Measurements from ENCODE around the gene OSBP. TPM values are rescaled to one million over a fixed set of nuclear protein-coding genes. Genes with fewer than 3 reads are reported as not detected.
"Not testable (repeated sequence)": the region's sequence is repeated elsewhere in the genome, so short reads cannot be mapped to it uniquely, and the experiment has no call there.

Gene OSBP
- total RNA-seq, 1 donor from 2014 or later = 43.4 TPM

DNA sequence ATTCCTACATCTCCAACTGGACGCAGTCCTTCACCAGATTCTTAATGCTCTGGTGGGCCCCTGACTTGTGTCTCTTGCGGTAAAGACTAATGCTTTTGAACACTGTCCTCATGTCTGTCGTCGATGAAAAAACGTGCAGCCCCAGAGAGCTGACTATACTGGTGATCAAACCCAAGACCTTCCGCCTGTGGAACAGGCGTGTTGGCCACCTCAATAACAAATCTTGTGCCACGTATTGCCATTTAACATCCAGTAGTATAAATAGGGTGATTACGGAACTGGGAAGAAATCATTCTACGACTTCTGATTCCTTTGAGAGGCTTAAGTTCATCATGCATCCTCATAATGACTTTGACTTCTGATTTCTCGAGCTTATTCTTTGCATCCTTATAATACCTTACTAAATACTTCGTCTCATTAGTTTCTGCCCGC, 58.6 kb downstream of the OSBP start:
- Mint-ChIP-seq H3K27me3 (ENCODE audit: low read depth) (peaks cover 4% of the 10 kb centered on the region), H3K9me3 (no peaks in the 10 kb centered on the region), H3K36me3 (ENCODE audit: low read depth) (no peaks in the 10 kb centered on the region), H3K4me3 (ENCODE audit: low read depth) (peak overlapping the region; percentile 74), H3K27ac (peak overlapping the region; percentile 66), H3K4me1 (ENCODE audit: low read depth) (peaks cover 47% of the 10 kb centered on the region)
- intact Hi-C loops (cut with micrococcal nuclease) = loop anchor here (1.0 to 10.0 kb wide), 3 partner anchors 9 to 1842 kb away; partner anchors contain the start of genes MED19 and TMX2
- DNase-seq (ENCODE audit: low spot score) = no peak

DNA sequence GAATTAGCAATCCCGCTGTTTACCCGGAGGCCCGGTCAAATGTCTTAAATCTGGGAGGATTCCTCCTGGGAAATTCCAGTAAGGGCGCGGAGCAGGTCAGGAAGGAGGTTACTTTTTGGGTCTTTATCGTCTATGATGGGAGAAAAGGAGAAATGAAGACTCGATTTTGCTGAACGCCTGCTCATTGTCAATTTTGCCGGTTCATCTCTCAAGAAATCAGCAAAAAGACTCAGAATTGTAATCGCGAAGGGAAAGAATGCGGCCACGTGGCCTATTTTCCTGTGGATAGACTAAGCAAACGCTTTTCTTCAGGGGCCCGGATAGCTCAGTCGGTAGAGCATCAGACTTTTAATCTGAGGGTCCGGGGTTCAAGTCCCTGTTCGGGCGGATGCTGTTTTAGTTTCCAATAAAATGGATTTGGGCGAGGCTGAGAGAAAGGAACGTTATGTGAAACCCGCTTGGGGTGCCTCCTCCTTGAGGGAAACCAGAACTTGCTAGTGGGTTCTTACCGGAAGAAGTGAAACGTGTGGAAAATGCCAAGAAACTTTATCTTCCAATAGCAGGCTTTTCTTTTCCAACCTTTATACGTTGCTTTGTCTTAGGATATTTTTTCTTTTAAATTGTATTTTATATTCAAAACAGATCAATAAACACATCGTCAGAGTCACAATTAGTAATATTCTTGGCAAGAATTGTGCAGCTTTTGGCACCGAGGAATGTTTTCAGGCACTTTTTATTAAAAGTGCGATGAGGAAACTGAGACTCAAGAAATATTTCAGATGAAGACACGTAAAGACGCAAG, 59.3 kb downstream of the OSBP start:
- no peaks in the 10 kb centered on the region for H3K9me3 Mint-ChIP-seq
- peaks cover 4% of the 10 kb centered on the region for H3K27me3 Mint-ChIP-seq (ENCODE audit: low read depth)
- H3K4me1 Mint-ChIP-seq (ENCODE audit: low read depth) = peaks cover 50% of the 10 kb centered on the region
- peak; percentile 62 for DNase-seq (ENCODE audit: low spot score)
- intact Hi-C loops (cut with micrococcal nuclease) = loop anchor here (5.0 to 10.0 kb wide), 2 partner anchors 1221 to 1842 kb away; partner anchors contain the start of genes MED19 and TMX2
- H3K36me3 Mint-ChIP-seq (ENCODE audit: low read depth) = no peaks in the 10 kb centered on the region
- H3K4me3 Mint-ChIP-seq (ENCODE audit: low read depth) = peak overlapping the region; percentile 76
- peak overlapping the region; percentile 66 for H3K27ac Mint-ChIP-seq

DNA sequence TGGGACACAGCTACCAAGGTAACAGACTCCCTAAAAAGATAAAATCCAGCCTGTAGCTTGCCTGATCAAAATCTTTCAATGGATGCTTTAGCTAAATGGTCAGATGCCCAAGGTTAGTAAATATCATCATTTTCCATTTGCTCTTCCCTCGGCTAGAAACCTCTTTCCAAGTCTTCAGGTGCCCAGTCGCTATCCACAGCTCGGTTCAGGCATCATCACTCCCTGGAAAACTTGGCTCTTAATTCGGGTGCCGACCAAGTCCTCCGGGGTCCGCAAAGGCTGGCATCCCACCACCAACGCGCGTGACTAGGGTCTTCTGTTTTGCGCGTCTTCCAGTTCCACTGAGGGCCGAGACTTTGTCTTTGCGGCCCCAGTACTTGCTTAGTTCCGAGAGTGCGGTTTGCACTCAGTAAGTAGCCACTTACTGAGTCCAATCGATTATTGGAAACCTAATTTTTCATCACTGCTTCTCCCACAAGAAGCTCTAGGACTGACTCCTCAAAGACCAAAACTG, 59.9 kb downstream of the OSBP start:
- Mint-ChIP-seq H3K36me3 (ENCODE audit: low read depth) (no peaks in the 10 kb centered on the region), H3K4me1 (ENCODE audit: low read depth) (peaks cover 53% of the 10 kb centered on the region), H3K27me3 (ENCODE audit: low read depth) (peaks cover 4% of the 10 kb centered on the region), H3K4me3 (ENCODE audit: low read depth) (peak overlapping the region; percentile 76), H3K27ac (peak overlapping the region; percentile 66), H3K9me3 (no peaks in the 10 kb centered on the region)
- intact Hi-C loops (cut with micrococcal nuclease) = loop anchor here (5.0 to 10.0 kb wide), 2 partner anchors 1222 to 1841 kb away; partner anchors contain the start of genes MED19 and TMX2
- DNase-seq (ENCODE audit: low spot score) = no peak

DNA sequence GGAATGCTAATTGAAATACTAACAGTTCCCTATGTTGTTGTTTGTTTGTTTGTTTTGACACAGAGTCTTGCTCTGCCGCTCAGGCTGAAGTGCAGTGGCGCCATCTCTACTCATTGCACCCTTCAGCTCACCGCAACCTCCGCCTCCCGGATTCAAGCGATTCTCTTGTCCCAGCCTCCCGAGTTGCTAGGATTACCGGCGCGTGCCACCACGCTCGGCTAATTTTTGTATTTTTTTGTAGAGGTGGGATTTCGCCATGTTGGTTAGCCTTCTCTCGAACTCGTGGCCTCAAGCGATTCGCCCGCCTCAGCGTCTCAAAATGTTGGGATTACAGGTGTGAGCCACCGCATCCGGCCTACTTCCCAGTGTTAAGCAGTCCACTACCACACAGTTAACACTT, 62.3 kb downstream of the OSBP start:
- peaks cover 47% of the 10 kb centered on the region for H3K4me1 Mint-ChIP-seq (ENCODE audit: low read depth)

DNA sequence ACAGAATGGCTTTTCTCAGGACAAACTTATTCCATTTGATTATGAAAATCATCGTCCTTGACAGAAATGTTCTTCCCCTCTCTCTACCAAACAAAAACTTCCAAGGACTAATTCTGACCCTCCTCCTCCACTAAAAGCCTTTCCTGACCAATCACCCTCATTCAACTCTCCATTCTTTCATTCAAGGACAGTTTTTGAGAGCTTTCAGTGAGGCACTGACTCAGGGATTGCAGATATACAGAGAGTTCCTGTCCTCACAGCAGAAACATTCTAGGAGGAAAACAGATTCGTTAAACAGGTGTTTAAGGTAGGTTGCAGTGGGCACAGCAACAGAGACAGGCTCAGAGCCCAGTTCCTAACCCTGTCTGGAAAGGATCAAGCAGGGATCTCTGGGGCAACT, 62.7 kb downstream of the OSBP start:
- H3K27ac Mint-ChIP-seq = no peak overlapping the region
- no peaks in the 10 kb centered on the region for H3K36me3 Mint-ChIP-seq (ENCODE audit: low read depth)

More for the DNA sequence above, 62.3 kb downstream of the OSBP start:
- no peak overlapping the region for H3K4me3 Mint-ChIP-seq (ENCODE audit: low read depth)
- no peaks in the 10 kb centered on the region for H3K9me3 Mint-ChIP-seq
- no peaks in the 10 kb centered on the region for H3K36me3 Mint-ChIP-seq (ENCODE audit: low read depth)
- peaks cover 4% of the 10 kb centered on the region for H3K27me3 Mint-ChIP-seq (ENCODE audit: low read depth)
- no peak overlapping the region for H3K27ac Mint-ChIP-seq
- intact Hi-C loops (cut with micrococcal nuclease) = loop anchor here (10.0 kb wide), 1 partner anchor 1839 kb away; the partner anchor contains the start of genes MED19 and TMX2
- no peak for DNase-seq (ENCODE audit: low spot score)

DNA sequence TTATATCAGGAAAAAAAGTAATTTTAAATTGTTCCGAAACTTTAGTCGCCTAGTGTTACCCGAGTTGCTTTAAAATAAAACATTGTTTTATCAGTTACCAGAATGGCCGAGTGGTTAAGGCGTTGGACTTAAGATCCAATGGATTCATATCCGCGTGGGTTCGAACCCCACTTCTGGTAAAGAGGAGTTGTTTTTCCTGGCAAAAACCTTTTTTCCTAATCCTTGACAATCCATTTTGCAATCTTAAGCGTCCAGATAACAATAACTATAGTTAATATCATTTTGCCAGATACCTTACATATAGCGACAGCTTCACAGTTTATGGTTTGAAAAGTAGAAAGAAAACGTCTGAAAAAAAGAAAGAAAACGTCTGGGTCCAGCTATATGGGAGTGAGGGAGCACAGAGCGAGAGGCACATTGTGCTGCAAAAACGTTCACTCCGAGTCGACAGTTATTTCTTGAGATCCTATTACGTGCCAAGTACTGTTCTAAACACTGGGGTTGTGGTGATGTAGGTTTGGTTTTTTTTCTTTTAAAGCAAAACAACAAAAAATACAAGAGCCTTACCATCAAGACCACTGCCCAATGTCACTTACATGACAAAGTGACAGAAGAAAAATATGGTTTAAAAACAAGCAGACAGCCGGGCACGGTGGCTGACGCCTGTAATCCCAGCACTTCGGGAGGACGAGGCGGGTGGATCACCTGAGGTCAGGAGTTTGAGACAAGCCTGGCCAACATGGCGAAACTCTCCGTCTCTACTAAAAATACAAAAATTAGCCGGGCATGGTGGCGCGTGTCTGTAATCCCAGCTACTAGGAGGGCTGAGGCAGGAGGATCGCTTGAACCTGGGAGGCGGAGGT, 63.7 kb downstream of the OSBP start:
- Mint-ChIP-seq H3K27me3 (ENCODE audit: low read depth) (peaks cover 4% of the 10 kb centered on the region), H3K27ac (peak overlapping the region; percentile 94), H3K36me3 (ENCODE audit: low read depth) (no peaks in the 10 kb centered on the region), H3K4me3 (ENCODE audit: low read depth) (peak overlapping the region; percentile 89), H3K4me1 (ENCODE audit: low read depth) (peaks cover 37% of the 10 kb centered on the region), H3K9me3 (no peaks in the 10 kb centered on the region)
- intact Hi-C loops (cut with micrococcal nuclease) = loop anchor here (2.0 to 10.0 kb wide), 3 partner anchors 15 to 1837 kb away; partner anchors contain the start of genes MED19, MRPL16 and TMX2
- DNase-seq (ENCODE audit: low spot score) = no peak

More for the DNA sequence above, 62.7 kb downstream of the OSBP start:
- intact Hi-C loops (cut with micrococcal nuclease) = loop anchor here (10.0 kb wide), 1 partner anchor 1838 kb away; the partner anchor contains the start of genes MED19 and TMX2
- Mint-ChIP-seq H3K4me3 (ENCODE audit: low read depth) (no peak overlapping the region), H3K27me3 (ENCODE audit: low read depth) (peaks cover 4% of the 10 kb centered on the region), H3K4me1 (ENCODE audit: low read depth) (peaks cover 43% of the 10 kb centered on the region), H3K9me3 (no peaks in the 10 kb centered on the region)
- no peak for DNase-seq (ENCODE audit: low spot score)

DNA sequence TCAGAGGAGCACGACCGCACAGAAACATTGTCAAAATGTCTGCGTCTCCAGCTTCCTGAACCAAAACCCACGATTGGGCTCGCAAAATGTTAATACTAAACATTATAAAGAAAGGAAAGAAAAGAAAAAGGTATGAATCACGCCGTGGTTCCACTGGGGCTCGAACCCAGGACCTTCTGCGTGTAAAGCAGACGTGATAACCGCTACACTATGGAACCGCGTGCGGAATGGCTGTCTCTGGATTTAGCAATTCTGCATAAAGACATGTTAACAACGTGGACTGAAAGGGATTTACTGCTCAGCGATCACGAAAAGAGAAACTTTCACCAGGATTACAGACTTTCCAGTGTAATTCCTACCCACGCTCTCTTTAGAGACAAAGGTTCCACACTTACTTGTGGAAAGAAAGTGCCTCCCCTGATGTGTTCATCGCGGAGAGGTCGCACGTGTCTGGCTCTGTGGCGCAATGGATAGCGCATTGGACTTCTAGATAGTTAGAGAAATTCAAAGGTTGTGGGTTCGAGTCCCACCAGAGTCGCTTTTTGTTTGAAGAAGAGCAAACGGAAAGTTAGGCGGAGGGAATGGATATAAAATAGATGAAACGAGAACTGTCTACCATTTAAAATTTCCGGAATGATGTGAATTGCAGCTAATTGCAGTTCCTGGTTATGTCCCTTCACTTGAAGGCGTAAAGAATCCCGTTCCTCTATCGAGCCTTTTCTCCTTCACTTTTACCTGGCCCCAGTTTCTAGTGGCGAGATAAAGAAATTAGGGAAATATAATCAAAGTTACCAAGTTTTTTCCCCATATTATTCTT, 64.5 kb downstream of the OSBP start:
- intact Hi-C loops (cut with micrococcal nuclease) = loop anchor here (1.0 to 10.0 kb wide), 6 partner anchors 9 to 1836 kb away; partner anchors contain the start of genes MED19, MRPL16, PATL1 and TMX2
- H3K27ac Mint-ChIP-seq = peak overlapping the region; percentile 94
- H3K9me3 Mint-ChIP-seq = no peaks in the 10 kb centered on the region
- H3K27me3 Mint-ChIP-seq (ENCODE audit: low read depth) = peaks cover 4% of the 10 kb centered on the region
- no peaks in the 10 kb centered on the region for H3K36me3 Mint-ChIP-seq (ENCODE audit: low read depth)
- peak; percentile 73 for DNase-seq (ENCODE audit: low spot score)
- peaks cover 31% of the 10 kb centered on the region for H3K4me1 Mint-ChIP-seq (ENCODE audit: low read depth)
- peak overlapping the region; percentile 89 for H3K4me3 Mint-ChIP-seq (ENCODE audit: low read depth)

DNA sequence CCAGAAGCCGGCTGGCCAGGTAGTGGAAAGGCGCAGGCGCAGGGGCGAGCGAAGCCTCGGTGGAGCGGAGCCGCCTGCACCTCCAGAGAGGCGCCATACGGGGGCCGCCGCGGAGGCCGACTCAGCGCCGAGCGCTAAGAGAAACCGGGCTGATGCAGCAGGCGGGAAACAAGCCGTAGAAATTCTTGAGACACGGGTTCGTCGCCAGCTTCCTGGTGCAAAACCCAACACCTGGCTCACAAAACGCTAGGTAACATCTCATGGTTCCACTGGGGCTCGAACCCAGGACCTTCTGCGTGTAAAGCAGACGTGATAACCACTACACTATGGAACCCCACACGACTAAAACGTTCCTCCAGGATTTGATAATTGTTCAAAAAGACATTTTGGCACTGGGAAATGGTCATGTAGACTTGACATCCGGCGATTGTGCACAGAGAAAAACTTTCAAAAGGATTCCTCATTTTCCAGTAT, 65.2 kb downstream of the OSBP start:
- intact Hi-C loops (cut with micrococcal nuclease) = loop anchor here (1.0 to 10.0 kb wide), 6 partner anchors 10 to 1836 kb away; partner anchors contain the start of genes MED19, MRPL16, PATL1 and TMX2
- DNase-seq (ENCODE audit: low spot score) = peak; percentile 84
- Mint-ChIP-seq H3K9me3 (no peaks in the 10 kb centered on the region), H3K27me3 (ENCODE audit: low read depth) (peaks cover 4% of the 10 kb centered on the region), H3K27ac (peak overlapping the region; percentile 94), H3K4me1 (ENCODE audit: low read depth) (peaks cover 24% of the 10 kb centered on the region), H3K4me3 (ENCODE audit: low read depth) (peak overlapping the region; percentile 89), H3K36me3 (ENCODE audit: low read depth) (no peaks in the 10 kb centered on the region)

DNA sequence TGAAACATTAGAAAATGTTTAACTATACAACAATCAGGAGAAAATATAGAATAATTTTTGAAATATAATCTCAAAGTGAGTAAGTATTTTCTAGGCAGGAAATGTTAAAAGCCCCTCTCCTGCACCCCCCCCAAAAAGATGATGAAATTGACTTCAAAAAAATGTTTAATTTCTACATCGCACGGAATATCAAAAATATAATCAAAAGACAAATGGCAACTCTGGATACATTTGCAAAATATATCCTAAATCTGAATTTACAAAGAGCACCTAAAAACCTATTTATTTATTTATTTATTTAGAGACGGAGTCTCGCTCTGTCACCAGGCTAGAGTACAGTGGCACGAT, 67.3 kb downstream of the OSBP start:
- intact Hi-C loops (cut with micrococcal nuclease) = no loop called here
- no peak overlapping the region for H3K4me3 Mint-ChIP-seq (ENCODE audit: low read depth)

DNA sequence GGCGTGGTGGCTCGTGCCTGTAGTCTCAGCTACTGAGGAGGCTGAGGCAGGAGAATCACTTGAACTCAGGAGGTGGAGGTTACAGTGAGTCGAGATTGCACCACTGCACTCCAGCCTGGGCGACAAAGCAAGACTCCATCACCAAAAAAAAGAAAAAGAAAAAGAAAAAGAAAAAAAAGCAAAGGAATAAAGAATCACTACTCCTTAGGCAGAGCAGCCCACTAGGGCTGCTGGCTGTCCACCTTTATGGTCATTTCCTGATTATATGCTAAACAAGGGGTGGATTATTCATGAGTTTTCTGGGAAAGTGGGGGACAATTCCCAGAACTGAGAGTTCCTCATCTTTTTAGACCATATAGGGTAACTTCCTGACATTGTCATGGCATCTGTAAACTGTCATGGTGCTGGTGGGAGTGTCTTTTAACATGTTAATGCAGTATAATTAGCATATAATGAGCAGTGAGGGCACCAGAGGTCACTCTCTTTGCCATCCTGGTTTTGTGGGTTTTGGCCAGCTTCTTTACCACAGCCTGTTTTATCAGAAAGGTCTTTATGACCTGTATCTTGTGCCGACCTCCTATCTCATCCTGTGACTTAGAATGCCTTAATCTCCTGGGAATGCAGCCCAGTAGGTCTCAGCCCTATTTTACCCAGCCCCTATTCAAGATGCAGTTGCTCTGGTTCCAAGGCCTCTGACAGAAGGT, 67.8 kb downstream of the OSBP start:
- intact Hi-C loops (cut with micrococcal nuclease); H3K9me3 Mint-ChIP-seq; H3K27me3 Mint-ChIP-seq (ENCODE audit: low read depth); H3K27ac Mint-ChIP-seq; H3K36me3 Mint-ChIP-seq (ENCODE audit: low read depth); H3K4me3 Mint-ChIP-seq (ENCODE audit: low read depth); DNase-seq (ENCODE audit: low spot score): not testable (repeated sequence)
- peaks cover 21% of the 10 kb centered on the region for H3K4me1 Mint-ChIP-seq (ENCODE audit: low read depth)

More for the DNA sequence above, 67.3 kb downstream of the OSBP start:
- peaks cover 5% of the 10 kb centered on the region for H3K27me3 Mint-ChIP-seq (ENCODE audit: low read depth)
- H3K27ac Mint-ChIP-seq = no peak overlapping the region
- no peaks in the 10 kb centered on the region for H3K9me3 Mint-ChIP-seq
- H3K4me1 Mint-ChIP-seq (ENCODE audit: low read depth) = peaks cover 23% of the 10 kb centered on the region
- no peaks in the 10 kb centered on the region for H3K36me3 Mint-ChIP-seq (ENCODE audit: low read depth)
- no peak for DNase-seq (ENCODE audit: low spot score)
